GM12874 (cell line): Measurements from ENCODE around the gene GNG14.

Experiments used
- TF ChIP-seq, protein P1 (sequence below): IDR thresholded peaks from 2 replicates; pipeline ENCODE4 v1.5.1; 2011; ENCODE audit warnings: low read depth, mild to moderate bottlenecking, control low read depth, low read length, moderate library complexity; ENCODE audit not compliant: insufficient read depth

Gene GNG14

DNA sequence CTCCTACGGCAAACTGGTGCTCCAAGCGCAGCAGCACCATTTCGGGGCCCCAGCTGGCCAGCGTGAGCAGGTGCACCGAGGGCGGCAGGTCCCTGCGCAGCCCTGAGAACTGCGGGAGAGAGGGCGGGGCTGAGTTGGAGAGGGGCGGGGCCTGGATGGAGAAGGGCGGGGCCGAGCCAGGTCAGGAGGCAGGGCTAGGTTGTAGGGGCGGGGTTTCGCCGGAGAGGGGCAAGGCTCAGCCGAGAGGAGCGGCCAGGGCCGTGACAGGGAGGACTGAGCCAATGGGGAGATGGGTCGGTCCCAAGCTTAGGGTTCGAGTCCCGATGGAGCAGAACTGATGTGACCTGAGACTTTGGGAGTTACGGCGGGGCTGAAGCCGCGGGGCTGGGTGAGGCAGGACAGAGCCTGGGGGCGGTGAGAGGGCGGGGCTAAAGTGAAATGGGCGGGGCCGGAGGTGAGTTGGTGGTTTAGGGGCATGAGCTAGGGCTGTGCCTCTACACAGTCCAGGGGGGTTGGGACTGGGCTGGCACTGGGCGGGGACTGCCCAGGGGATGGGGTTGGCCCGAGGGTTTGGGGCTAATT, 40.2 kb upstream of the GNG14 start:
- TF ChIP-seq, protein P1, sequence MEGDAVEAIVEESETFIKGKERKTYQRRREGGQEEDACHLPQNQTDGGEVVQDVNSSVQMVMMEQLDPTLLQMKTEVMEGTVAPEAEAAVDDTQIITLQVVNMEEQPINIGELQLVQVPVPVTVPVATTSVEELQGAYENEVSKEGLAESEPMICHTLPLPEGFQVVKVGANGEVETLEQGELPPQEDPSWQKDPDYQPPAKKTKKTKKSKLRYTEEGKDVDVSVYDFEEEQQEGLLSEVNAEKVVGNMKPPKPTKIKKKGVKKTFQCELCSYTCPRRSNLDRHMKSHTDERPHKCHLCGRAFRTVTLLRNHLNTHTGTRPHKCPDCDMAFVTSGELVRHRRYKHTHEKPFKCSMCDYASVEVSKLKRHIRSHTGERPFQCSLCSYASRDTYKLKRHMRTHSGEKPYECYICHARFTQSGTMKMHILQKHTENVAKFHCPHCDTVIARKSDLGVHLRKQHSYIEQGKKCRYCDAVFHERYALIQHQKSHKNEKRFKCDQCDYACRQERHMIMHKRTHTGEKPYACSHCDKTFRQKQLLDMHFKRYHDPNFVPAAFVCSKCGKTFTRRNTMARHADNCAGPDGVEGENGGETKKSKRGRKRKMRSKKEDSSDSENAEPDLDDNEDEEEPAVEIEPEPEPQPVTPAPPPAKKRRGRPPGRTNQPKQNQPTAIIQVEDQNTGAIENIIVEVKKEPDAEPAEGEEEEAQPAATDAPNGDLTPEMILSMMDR = no peak

DNA sequence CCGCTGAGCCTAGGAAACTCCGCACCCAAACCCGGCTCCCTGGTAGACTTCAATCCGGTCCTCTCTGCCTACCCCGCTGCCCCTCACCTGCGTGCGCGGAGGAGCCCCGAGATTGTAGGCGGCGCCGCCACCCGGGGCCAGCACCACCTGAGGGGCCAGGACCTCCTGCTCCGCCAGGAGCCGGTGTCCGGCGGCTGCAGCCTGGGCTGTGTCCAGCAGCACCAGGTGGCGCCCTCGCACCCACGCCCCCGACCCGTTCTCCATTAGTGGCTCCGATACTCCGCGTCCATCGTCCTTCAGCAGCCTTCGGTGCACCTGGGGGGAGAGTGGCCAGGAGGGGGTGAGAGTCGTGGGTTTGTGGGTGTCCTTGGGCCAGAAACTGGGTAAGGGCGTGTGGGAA, 39.7 kb upstream of the GNG14 start:
- TF ChIP-seq, protein P1 = no peak

DNA sequence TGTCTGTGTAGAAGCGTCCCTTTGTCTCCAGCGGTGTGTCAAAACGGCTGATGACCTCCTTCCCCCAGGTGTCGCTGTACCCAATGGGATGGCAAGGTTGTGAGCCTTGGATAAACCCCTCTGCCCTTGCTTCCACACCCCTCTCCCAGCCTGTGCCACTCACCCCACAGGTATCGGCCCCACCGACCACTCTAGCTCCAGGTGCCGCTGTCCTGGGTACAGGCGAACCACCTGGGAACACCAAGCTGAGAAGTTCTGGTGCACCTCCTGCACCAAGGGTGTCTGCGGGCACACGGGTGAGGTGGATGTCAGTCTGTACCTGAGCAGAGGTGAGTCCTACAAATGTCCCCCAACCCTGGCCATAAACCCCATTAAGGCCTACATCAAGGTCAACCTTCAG, 37.9 kb upstream of the GNG14 start:
- TF ChIP-seq, protein P1 = no peak

DNA sequence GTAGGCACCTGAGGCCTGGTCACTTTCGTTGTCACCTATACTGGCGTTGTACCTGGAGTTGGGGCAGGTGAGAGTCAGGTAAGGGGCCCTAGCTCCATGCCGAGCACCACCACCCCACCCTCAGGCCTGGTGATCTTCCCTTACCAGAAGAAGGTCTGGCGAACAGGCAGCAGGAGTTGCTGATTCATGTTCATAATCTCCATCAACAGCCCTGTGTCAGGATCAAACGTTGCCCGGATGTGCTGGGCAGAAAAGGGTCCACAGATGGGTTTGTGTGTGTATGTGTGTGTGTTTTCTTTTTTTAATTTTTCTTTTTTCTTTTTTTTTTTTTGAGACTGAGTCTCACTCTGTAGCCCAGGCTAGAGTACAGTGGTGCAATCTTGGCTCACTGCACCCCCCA, 35.6 kb upstream of the GNG14 start:
- TF ChIP-seq, protein P1 = no peak

DNA sequence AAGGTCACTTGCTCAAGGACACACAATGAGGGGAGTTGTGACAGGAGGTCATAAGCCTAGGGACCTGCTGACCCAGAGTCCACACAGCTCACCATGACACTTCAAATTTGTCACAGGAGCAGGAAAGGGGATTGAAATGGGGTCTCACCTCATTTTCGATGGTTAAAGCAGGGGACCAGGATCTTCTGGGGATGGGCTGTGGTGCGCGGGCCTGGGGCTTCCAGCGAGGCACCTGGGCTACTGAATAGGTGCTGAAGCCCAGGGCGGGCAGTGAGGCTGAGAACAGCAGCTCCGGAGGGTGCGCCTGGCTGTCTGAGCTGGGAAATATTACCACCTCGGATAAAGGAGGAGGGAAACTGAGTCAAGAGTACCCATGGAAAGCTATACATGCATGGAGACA, 32.3 kb upstream of the GNG14 start:
- TF ChIP-seq, protein P1 = no peak

DNA sequence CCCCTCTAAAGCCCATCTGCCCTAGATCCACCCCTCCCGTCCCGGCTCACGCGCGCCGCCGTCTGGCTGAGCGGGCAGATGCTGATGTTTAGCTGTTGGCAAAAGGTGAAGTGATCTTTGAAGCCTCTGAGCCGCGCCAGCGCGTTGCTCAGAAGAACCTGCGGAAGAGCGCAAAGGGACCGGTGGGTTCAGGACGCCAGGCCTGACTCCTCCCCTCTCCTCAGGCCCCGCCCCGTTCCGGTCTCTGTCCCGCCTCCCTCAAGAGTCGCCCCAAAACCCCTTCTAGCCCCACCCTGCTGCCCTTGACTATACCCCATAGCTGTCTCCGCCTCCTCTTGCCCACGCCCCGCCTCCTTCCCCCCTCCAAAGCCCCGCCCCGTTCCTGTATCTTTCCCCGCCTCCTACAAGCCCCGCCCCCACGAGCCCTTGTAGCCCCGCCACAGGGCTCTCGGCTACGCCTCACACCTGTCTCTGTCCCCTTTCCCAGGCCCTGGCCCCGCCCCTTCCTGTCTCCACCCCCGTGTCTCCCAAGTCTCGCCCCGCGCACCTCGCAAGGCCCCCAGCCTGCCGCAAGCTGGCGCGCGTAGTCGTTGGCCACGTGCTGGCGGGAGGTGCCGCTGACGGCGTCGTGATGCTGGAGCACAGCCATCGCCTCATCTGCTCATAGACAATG, 30.8 kb upstream of the GNG14 start:
- TF ChIP-seq, protein P1 = no peak

DNA sequence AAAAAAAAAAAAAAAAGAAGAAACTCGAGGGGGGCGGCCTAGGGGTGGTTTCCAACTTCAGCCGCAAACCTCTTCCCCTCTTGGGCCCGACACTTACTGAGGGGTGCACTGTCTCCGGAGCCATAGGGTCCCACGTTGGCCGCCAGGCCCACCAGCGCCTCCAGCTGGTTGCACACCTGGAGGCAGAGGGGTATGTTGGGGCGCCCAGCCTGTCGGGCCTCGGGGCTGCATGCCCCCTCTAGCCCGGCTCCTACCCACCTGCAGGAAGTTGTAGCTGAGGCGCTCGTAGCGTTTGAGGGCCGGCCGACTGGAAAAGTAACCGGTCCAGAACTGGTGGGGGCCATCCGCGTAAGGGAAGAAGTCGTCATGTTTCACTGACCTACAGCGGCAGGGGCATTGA, 29.8 kb upstream of the GNG14 start:
- TF ChIP-seq, protein P1 = peak; percentile 27; the same call in 1 of the 2 replicates

DNA sequence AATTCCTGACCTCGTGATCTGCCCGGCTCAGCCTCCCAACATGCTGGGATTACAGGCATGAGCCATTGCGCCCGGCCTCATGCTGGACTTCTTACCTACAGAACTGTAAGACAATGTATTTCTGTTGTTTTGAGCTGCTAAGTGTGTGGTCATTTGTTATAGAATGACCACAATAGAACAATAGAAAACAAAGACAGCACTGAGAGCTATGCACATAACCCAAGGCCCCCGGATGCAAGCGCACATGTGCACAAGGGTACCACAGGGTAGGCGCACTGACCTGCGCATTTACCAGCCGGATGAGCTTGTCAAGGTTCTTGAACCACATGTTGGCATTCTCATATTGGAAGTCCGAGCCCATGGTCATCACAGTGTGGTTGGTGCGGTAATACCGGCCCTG, 26.8 kb upstream of the GNG14 start:
- TF ChIP-seq, protein P1 = no peak
